ENCODE data around the gene SPTBN1. TPM values are rescaled to one million over a fixed set of nuclear protein-coding genes. Genes with fewer than 3 reads are reported as not detected.

Gene SPTBN1
- total and polyA plus RNA-seq, 9 of the 15 experiments (the other 6 are each of a cell fraction or from before 2014, with no cell fraction given), result 8.9 to 66.8 (median 31.4) TPM

DNA sequence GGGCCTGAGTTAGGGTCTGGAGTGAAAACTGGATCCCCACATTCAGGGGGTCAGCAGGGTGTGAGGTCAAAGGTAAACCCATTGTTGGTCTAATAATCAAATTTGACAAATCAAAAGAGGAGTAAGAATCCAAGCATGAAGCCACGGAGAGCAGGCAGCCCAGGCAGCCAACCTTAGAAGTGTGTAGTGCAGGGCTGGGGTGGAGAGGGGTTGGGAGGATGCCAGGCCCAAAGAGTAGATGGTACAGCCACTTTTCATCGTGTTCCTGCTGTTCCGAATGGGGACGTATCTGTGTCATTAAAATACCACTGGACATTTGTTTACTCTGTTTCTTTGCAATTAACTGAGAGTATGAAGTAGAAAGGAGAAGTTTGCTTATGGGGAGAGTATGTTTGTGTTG, 16.5 kb upstream of the SPTBN1 start (continued):
- no peak for TF ChIP-seq CAMTA2 (CRISPR knock-in tag; conservative IDR thresholded peaks at IDR 0.05)

DNA sequence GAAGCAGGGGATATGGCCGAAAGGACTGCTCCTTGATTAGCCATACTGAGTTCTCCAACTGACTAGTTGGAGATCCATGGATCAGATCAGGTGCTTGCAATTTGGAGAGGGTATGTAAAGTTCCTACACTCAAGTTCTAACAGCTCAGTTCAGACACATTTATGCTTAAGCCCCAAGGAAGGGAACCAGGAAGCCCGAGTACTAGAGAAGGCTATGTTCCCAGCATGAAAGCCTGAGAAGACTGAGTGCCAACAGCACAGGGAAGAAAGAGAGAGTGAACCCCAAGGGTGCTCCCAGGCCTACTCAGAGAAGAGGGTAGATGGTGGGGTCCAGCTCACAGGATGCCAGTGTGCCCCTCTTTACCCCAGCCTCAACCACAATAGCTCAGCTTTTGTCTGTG, 16.1 kb upstream of the SPTBN1 start:
- Histone ChIP-seq H3K27me3 (ENCODE audit: control insufficient read depth in 2 of 2, insufficient read depth in 2 of 2, low read length in 2 of 2) (peaks cover 9 to 13% of the 10 kb centered on the region in 2 experiments; a peak in 4 of 5 replicates), H4K20me1 (replicated peaks; ENCODE audit: control insufficient read depth, insufficient read depth, low read length) (no peaks in the 10 kb centered on the region), H3K4me2 (ENCODE audit: insufficient read depth, low read length) (no peak overlapping the region), H3K9ac (ENCODE audit: insufficient read depth in 1 of 2, low read depth in 2 of 2, low read length in 2 of 2) (no peak overlapping the region), H3K4me1 (replicated peaks in 1 of 2; ENCODE audit: control insufficient read depth in 2 of 2, insufficient read depth in 2 of 2, low read length in 2 of 2) (no peaks in the 10 kb centered on the region), H3K9me3 (replicated peaks; ENCODE audit: control insufficient read depth, insufficient read depth, low read depth, low read length) (no peaks in the 10 kb centered on the region), H3K9me1 (ENCODE audit: control insufficient read depth, insufficient read depth, low read length) (no peaks in the 10 kb centered on the region), H2AFZ (ENCODE audit: low read depth, low read length) (no peak overlapping the region), H3K79me2 (ENCODE audit: control insufficient read depth, insufficient read depth, low read length) (no peaks in the 10 kb centered on the region), H3K4me3 (no peak overlapping the region), H3K27ac (ENCODE audit: extremely low read depth, low read depth, low read length) (no peak overlapping the region), H3K36me3 (ENCODE audit: control insufficient read depth, insufficient read depth, low read length) (no peaks in the 10 kb centered on the region)
- CTCF ChIA-PET (ENCODE audit: low intra/inter-chr PET ratio), result no interaction called here
- intact Hi-C loops (cut with micrococcal nuclease) (no loop called here), in situ Hi-C loops (cut with MboI) (no loop called here)
- POLR2A ChIA-PET, result no interaction called here
- no peak for FAIRE-seq
- no TSS peak for BruUV-seq (replicated peaks)
- ATAC-seq, result no peak
- WGBS (ENCODE audit: insufficient coverage, low coverage, missing lambda C conversion rate), result 4% methylated on average over 2 of the region's 2 CpGs
- DNase-seq (ENCODE audit: extremely low read depth in 1 of 4, low spot score in 3 of 4), result no peak
- TF ChIP-seq CBX5 (IDR thresholded peaks at IDR 0.05; ENCODE audit: borderline replicate concordance, low read depth) (no peak), CHCHD3 (CRISPR knock-in tag; IDR thresholded peaks at IDR 0.05) (no peak), MAZ (CRISPR knock-in tag; conservative IDR thresholded peaks at IDR 0.05 in 1 of 2, IDR thresholded peaks at IDR 0.05 in 1 of 2) (no peak), PRPF4 (IDR thresholded peaks at IDR 0.05; ENCODE audit: insufficient read depth, low read depth, low read length, poor library complexity, severe bottlenecking) (no peak), ARID2 (IDR thresholded peaks at IDR 0.05) (no peak), ZNF445 (CRISPR knock-in tag; IDR thresholded peaks at IDR 0.05; ENCODE audit: low read depth) (no peak), MYC (IDR thresholded peaks at IDR 0.05; ENCODE audit: low read depth, low read length) (no peak), MYC (CRISPR knock-in tag; IDR thresholded peaks at IDR 0.05; ENCODE audit: borderline replicate concordance, low read depth) (no peak), CREBBP (IDR thresholded peaks at IDR 0.05; ENCODE audit: low read depth, low read length) (no peak), RBM14 (IDR thresholded peaks at IDR 0.05; ENCODE audit: borderline replicate concordance, insufficient read depth, low read depth, low read length) (no peak), RNF2 (IDR thresholded peaks at IDR 0.05) (no peak), NCOR1 (IDR thresholded peaks at IDR 0.05) (no peak), HDAC8 (tag; IDR thresholded peaks at IDR 0.05) (no peak)

Data from K562 (cell line).